Measurements from ENCODE around the gene LRMDA.

The LRMDA gene

DNA sequence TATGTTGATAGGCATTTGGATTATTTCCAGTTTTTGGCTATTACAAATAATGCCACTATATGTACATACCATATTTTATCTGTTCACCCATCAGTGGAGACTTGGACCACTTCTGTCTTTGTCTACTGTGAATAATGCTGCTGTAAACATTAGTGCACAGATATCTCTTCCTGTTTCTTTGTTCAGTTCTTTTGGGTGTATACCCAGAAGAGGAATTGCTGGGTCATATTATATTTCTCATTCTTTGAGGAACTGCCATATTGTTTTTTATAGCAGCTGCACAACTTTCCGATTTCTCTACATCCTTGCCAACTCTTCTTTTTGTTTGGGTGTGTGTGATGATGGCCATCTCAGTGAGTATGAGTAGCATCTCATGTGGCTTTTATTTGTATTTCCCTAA lies 218.0 kb downstream of the LRMDA start:
- DNase-seq = no peak

DNA sequence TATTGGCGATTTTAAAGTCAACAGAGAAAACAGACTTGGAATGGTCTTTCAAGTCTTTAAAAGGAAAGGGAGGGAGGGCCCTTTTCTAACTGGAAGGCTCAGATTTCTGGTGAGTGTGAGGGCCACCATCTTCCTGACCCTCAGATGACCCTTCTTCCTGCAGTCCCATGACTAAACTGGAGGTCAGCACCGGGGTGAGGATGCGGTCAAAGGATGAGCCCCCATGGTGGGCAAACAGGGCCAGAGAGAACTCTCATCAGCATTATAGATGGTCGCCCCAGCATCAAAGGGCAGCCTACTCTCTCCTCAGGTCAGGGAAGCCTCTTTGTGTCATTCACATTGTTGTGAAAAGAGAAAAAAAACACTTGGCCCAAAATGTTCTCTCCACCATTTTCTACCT lies 219.2 kb downstream of the LRMDA start:
- no peak for DNase-seq

DNA sequence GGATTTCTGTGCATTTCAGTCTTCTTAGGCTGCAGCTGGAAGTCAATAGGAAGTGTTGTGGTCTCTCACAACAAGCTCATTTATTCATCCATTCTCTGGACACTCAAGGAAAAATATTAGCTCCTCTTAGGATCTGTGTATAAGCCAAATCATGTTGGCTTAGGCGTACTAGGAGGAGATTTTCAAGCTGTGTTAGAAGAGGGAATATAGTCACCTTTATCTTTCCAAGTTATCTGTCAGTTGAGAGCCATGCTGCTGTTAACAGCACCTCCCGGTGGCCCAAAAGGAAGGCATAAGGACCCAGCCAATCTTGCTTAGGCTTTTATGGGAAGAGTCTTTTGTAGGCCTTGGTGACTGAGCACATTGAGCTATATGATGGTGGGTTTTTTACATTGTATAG lies 220.0 kb downstream of the LRMDA start:
- no peak for DNase-seq

DNA sequence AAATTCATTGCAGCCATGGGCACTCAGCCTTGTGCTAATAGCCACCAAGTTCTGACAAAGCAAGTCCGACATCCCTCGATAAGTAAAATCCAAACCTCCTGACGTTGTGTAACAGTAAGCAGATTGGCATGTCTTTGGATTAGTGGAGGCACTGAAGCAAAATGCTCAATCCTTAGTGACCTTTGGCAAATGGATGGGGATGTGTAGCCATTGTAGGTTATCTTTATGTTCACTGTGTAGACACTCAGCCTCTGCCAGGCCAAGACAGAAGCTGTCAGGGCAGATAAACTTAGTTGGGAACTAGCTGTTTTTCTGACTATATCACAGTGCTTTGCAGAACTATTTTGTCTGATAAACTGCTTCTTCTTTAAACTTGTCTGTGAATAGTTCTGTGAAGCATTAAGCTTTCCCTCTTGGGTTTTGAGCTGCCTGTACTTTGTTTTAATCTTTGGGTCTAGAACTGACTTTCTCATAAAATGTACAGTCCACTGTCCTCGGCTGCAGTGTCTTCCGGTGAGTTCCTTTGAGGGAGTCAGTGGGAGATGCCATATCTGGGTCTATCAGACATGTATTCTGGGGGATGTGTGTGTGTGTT lies 220.8 kb downstream of the LRMDA start:
- no peak for DNase-seq

DNA sequence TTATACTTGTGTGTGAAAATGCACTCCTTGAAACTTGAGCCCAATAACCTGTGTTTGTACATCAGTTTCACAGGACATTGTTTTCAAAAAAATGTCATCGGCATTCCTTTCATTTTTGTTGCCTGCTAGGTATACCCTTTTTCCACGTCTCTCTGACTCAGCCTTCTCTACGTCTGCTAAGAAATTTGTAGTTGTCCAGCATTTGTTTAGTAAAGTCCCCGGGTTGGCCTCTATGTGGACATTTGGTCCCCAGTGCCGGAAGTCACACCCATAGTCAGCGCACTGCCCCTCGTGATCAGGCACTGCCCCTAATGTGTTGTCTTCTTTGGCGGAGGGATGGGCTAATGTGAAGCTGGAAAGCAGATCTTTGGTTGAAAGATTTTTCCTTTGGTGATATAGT lies 222.3 kb downstream of the LRMDA start:
- no peak for DNase-seq

DNA sequence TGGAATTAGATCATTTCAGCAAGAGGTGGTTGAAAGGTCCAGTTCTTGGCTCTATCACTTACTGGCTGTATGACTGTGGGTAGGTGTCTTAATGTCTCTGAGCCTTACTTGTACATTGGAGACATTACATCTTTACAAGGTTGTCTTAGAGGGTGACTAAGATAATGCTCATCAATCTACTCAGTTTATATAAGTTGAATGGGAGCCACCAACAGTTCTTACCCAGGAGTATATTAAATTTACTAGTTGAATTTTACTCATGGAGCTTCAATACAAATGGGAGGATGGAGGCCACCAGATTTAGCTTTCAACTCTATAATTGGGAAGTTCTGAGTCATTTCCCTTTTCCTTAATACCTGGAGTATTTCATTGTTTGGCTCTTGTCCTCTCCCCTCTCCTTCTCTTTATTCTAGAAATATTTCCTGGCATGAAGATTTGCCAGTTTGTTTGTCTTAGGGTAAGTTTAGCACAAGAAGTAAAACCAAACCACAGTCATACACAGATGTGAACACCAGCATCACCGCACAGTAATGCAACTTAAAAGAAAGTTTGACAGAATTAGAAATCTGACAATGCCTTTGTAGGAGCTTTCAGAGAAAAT lies 222.8 kb downstream of the LRMDA start:
- DNase-seq = no peak

DNA sequence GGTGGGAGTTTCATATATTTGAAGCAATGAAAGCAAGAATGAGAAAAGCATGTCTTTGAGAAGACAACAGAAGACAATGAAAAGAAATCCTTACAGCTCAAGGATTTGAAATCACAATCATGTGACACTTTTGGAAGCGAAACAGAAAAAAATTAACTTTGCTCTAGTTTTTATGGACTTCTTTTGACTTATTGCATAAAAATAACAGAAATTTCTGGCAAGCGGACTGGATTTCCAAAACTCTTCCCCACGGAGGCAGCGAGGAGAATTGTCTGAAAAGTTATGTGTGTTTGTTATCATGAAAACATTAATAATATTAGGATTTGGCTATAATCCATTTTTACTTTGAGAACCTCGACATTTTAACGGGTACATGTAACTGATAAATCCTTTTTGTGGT lies 223.3 kb downstream of the LRMDA start:
- no peak for DNase-seq

DNA sequence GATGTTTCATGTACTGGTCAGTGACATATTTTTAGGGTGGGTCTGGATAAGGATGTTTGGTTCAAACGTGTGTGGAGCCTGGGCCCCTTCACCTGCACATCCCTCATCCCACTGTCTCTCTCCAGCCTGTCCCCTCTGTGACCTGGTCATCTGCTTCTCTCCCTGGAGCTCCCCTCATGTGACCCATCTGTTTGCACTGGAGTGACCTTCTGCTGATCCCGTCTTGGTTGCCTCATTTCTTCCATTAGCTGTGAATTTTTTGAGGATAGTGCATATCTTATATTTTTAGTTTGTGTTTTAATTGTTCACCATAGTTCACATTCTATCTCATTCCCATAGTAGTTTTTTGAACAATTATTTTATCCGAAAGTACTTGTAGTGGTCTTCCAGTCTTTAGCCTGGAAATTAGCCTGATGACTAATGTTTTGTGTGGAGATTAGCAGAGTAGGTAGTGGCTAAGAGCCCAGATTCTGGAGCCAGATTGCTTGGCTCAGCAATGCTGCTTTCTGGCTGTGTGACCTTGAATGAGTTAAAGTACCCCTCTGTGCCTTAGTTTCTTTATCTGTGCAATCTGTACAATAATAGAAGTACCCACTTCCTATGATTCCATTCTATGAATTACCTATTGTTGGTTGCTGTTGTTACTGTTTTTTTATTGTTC lies 224.5 kb downstream of the LRMDA start:
- DNase-seq = no peak

DNA sequence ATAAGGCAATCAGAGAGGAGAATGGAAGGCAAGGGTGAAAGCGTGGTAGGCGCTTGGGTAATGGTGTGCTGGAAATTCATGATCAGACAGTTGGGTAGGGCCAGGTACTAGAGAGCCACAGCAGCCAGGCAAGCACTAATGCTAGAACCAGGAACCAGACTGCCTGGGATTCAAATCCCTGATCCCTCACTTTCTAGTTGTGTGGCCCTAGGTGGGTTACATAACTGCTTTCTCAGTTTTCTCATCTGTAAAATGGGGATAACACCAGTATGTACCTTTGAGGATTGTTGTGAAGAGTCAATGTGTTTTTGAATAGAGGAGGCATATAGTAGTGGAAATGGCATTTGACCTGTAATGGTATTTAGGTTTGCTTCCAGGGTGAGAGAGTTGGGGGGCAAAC lies 225.9 kb downstream of the LRMDA start:
- DNase-seq = no peak

DNA sequence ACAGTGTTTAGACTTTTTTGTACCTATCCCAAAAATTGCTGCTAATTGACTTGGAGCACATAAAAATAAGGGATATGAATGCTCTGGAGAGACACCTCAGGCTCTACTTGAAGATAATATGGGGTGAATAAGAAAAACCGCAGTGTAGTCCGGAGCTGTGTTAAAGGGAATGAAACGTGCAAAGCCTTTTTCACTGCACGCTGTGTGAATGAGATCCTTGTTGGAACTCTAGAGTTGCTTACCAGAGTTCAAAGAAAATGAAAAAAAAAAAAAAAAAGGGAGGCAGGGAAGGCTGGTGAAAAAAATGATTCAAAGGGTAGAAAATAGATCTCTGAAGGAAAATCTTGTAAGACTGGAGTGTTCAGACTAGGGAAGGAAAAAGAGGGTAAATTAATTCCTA lies 226.6 kb downstream of the LRMDA start:
- no peak for DNase-seq

DNA sequence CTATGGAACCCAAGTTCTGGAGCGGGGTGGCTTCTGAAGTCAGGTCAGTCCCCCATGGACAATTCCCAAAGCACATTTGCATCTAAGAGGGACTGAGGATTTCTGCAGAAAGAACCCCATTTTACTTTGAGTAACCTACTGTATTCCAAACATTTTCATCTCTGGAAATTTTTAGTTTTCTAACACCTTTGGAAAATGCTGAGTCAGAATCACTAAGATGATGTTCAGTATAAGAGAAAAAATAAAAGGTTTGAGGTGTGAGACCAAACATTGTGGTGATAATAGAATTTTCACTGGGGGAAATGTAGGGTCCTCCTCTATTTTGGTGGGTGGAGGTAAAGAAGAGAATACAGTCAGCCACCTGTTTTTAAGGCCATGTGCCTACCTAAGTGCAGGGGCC lies 227.1 kb downstream of the LRMDA start:
- DNase-seq = no peak

DNA sequence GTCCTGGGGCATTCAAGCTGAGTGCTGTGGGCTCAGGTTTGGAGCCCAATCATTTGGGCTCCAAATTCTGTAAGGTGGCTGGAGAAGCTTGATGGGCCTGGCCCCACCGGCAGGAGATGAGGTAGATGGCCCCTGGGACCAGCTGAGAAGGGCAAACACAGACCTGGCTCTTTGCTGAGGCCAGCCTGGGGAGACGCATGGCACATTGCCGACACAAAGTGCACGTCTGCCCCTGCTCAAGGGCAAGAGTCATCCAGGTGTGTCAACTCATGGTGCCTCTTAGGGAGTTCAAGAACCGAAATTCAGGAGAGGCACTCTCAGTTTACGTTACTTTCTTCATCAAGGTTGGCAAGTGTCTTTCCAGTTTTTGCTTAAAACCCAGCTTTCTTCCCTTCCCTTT lies 227.5 kb downstream of the LRMDA start:
- no peak for DNase-seq

DNA sequence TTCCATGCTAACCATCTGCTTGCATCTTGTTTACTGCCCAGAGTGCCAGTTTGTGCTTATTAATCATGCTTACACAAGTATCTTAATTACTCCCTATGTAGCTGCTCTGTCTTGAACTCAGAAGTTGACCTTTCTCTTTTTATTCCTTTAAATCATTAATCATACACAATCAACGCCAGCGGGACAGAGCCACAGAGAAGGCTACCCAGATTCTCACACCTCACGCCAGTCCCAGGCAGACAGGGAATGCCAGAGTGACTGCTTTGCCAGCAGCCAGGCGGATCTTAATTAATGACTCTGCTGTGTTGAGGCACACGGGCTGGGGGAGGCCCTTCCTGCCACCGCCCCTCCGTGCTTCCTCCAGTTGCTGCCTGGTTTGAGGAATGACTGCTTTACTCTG lies 229.4 kb downstream of the LRMDA start:
- no peak for DNase-seq

DNA sequence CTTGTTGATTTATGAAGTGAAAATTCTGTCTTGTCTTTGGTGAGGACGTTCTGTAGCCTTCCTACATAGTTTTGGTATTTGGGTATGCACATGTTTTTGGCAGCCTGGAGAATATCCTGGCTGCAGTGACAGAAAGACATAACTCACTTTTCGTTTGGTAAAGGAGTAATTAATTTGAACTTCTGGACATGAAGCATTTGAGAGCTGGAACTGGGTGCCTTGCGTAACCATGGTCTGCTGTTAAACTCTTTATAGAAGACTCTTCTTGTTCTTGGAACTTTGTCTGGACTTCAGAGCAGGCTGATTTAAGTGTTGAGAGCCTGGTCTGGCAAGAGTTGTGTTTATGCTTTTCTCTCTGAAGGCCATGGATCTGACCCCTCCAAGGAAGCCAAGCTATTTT lies 231.3 kb downstream of the LRMDA start:
- DNase-seq = no peak

DNA sequence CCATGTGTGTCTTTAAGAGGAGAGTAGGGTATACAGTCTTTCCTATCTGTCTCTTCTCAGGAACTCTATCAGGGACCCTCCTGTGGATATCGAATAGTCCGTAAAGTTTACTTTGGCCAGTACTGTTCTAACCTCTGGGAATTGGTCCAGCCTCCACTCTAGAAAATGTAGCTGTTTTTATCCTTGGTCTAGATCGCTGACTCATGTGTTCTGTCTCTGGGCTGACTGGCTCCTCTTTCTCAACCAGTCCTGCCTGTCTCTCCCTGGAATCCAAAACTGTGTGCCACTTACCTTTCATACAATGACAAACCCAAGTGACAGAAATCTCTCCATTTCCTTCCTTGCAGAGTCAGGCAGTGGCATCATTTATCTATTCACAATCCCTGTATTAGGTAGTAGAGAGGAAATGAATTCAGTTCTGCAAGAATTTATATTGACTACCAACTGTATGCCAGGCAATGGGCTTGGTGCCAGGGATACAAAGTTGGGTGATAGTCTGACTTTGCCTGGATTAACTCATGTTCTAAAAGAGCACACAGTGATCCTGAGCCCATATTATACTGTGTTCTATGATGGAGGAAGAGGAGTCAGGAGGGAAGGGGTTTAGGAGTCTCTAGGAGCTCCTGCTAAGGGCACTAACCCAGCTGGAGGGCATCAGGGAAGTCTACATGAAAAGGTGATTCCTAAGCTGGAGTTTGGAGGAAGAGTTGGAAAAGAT lies 232.7 kb downstream of the LRMDA start:
- DNase-seq = no peak

DNA sequence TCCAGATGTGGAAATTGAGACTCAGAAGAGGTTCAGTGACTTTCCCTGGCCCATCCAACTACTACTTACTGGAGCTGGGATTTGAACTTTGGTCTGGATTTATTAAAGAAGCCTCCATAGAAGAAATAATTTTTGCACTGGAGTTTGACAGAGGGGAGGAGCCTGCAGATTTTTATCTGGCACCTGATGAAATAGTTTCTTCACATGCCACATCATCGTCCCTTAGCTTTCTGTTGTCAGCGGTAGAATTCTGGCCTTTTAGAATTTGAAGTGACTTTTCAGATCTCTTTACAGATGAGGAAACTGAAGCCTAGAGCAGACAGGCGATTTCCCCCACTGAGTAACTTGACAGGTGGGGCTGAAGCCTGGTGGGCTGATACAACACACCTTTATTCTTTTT lies 233.5 kb downstream of the LRMDA start:
- DNase-seq = no peak

DNA sequence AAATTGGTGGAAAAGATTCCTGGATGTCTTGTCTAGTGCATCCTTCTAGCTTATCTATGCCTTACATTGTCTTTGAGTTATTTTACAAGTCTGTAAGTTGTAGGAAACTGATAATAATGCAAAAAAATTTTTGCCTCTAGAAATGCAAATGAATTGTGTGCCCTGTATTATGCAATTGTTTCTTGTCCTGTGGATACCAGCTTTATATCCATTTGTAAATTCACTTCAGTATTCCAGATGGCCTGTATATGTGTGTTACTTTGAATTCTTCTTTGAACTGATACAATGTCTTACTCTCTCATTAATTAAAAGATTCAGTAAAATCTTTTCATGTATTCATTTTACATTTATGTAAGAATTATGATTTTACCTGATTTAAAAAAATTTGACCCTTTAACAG lies 234.3 kb downstream of the LRMDA start:
- DNase-seq = no peak

DNA sequence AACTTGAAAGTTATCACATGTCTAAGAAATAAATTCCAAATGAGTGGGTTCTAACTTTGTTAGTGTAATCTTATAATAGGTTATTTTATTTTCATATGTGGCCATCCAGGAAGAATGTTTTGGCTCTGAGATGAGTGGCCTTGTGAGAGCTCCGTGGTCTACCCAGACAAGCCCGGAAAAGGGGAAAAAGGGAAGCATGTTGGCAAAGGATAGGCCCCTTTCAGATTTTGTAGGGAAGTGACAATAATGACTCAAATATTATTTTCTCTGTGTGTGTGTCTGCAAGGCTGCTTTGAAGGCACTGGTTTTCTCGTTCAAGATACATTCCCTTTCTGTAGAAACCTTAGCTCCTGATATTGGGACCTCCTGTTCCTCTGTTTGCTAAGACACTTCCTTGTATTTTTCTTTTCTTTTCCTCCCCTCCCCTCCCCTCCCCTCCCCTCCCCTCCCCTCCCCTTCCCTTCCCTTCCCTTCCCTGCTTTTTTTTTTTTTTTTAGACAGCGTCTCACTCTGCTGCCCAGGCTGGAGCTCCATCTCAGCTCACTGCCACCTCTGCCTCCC lies 240.8 kb downstream of the LRMDA start:
- no peak for DNase-seq

DNA sequence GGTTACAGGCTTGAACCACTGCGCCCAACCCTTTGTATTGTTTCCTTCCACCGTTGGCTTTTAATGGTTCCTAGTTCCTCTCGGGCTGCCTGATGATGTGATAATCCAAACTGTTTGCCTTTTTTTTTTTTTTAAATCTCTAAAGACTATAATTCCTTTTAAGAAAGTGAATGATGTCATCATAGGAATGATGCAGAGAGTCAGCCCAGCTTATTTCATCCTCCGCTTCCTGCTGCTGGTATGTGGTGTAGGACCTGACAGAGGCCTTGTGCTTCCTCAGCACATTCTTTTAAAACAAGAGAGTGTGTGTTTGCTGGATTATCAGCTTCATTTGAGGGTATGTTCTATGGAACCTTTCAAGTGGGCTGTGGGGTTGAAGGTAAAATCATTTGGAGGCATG lies 241.4 kb downstream of the LRMDA start:
- DNase-seq = no peak

DNA sequence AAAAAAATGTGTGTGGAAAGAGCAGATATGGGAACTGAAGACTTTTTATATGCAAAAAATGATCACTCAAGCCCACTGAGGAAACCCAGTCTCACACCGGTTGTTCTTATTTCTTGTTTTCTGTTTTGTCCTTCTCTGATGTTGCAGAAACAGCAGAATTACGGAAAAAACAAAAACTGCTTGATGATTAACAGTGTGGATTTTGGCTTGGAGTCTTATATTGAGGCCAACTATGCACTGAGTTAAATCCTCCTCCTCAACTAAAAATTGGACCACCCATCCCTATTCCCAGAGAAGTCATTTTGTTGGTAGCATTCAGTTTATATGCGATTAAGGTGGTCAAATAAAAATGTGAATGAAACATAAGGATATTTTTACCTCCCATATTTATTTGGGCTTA lies 246.1 kb downstream of the LRMDA start:
- DNase-seq = no peak

DNA sequence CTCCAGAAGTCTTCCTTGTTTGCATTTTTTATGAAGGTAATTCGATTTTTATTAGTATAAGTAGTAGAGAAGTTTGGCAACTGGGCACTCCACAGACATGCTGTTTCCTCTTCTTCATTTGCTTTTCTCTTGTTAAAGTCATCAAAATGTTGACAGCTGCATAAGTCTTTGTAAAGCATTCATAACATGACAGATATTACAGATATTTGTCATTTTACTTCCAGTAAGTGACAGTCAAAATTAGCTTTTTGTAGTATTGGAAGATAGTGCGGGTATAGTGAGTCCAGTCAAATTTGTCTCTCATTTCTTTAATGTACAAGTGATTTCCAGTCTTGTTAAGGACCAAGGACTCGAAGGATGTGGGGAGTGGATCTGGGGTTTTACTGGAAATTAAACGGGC lies 247.1 kb downstream of the LRMDA start:
- DNase-seq = no peak

DNA sequence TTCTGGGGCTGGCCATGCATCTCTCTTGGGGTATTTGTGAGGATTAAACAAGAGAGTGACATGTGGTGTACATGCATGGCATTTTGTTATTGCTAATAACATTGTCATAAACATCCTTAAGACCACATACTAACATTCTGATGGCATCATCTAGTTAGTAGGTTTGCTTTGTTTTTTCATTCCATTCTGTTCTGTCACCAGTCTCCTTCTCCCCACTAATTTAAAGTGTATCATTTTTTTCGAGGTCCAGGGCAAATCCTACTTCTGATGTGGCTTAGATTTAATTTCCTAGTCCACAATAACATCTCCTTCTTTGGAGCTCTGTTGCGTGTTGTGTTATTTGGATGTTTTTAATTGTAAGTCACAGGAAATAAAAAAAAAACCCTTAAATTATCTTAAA lies 248.1 kb downstream of the LRMDA start:
- DNase-seq = no peak

DNA sequence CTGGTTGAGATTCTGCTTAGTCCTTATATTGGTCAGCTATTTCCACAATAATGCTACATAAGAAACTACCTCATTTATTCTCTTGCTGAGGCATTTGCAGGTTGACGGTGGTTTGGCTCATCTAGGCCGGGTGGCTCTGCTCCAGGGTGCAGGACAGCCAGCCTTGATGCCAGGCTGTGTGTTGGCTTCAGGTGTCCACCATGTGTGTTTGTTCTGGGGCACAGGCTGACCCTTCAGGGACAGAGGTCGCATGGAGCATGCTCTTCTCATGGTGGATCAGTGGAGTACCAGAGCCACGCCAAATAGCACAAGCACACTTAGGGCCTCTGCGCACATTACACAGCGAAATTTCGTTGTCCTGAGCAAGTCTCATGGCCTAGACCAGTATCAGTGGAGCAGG lies 249.9 kb downstream of the LRMDA start:
- DNase-seq = no peak

Measured in CD4-positive, alpha-beta T cell treated with Interleukin-1 beta for 1 hour (primary cell).